Measurements from ENCODE around the gene PPFIA2. TPM values are rescaled to one million over a fixed set of nuclear protein-coding genes. Genes with fewer than 3 reads are reported as not detected.

PPFIA2 gene
- total RNA-seq, 2 experiments from 2014 or later: not detected

- Histone ChIP-seq H3K4me1 (ENCODE audit: insufficient read depth, low read length) (no peaks in the 10 kb centered on the region), H3K4me3 (ENCODE audit: low read length) (no peak overlapping the region), H3K27me3 (ENCODE audit: control insufficient read depth in 1 of 2, insufficient read depth in 2 of 2, low read length in 2 of 2) (no peaks in the 10 kb centered on the region), H3K27ac (ENCODE audit: low read depth in 1 of 2, low read length in 2 of 2) (no peak overlapping the region), H3K36me3 (ENCODE audit: insufficient read depth, low read length) (no peaks in the 10 kb centered on the region), H3K9me3 (ENCODE audit: control insufficient read depth in 1 of 2, insufficient read depth in 1 of 2, low read length in 2 of 2) (peaks cover 0 to 7% of the 10 kb centered on the region in 2 experiments)
- H3K36me3 Mint-ChIP-seq (ENCODE audit: low read depth): no peaks in the 10 kb centered on the region
- POLR2A ChIA-PET: no interaction called here
- no peak for TF ChIP-seq CTCF (IDR thresholded peaks at IDR 0.05)
- H3K9me3 Mint-ChIP-seq: peaks cover 5% of the 10 kb centered on the region
- H3K4me1 Mint-ChIP-seq (ENCODE audit: low read depth): no peaks in the 10 kb centered on the region
- CTCF ChIA-PET: no interaction called here
- H3K4me3 Mint-ChIP-seq: no peak overlapping the region
- H3K27me3 Mint-ChIP-seq: no peaks in the 10 kb centered on the region
- no peak overlapping the region for H3K27ac Mint-ChIP-seq
- ATAC-seq (ENCODE audit: poor library complexity): no peak
- DNase-seq: no peak
- intact Hi-C loops (cut with DNase I, micrococcal nuclease): no loop called here
These were observed 464.6 kb downstream of the PPFIA2 start for GRCh38 chr12:81294325-81295190.

GRCh38 chr12:81288651-81289050 lies 470.5 kb downstream of the PPFIA2 start:
- Mint-ChIP-seq H3K27me3 (no peaks in the 10 kb centered on the region), H3K4me1 (ENCODE audit: low read depth) (no peaks in the 10 kb centered on the region), H3K4me3 (no peak overlapping the region), H3K9me3 (peaks cover 2% of the 10 kb centered on the region), H3K36me3 (ENCODE audit: low read depth) (no peaks in the 10 kb centered on the region), H3K27ac (no peak overlapping the region)
- TF ChIP-seq CTCF (IDR thresholded peaks at IDR 0.05): no peak
- ChIA-PET CTCF (no interaction called here), POLR2A (no interaction called here)
- no peak overlapping the region for H3K27ac ChIP-seq (ENCODE audit: low read depth in 1 of 2, low read length in 2 of 2)
- H3K9me3 ChIP-seq (ENCODE audit: control insufficient read depth in 1 of 2, insufficient read depth in 1 of 2, low read length in 2 of 2): no peaks in the 10 kb centered on the region
- DNase-seq (no peak), ATAC-seq (ENCODE audit: poor library complexity) (no peak)
- H3K27me3 ChIP-seq (ENCODE audit: control insufficient read depth in 1 of 2, insufficient read depth in 2 of 2, low read length in 2 of 2): no peaks in the 10 kb centered on the region
- H3K36me3 ChIP-seq (ENCODE audit: insufficient read depth, low read length): no peaks in the 10 kb centered on the region
- H3K4me1 ChIP-seq (ENCODE audit: insufficient read depth, low read length): no peaks in the 10 kb centered on the region
- no peak overlapping the region for H3K4me3 ChIP-seq (ENCODE audit: low read length)
- intact Hi-C loops (cut with DNase I, micrococcal nuclease): no loop called here

GRCh38 chr12:81284137-81284536 lies 475.0 kb downstream of the PPFIA2 start:
- CTCF ChIA-PET: no interaction called here
- DNase-seq (no peak), ATAC-seq (ENCODE audit: poor library complexity) (no peak)
- intact Hi-C loops (cut with DNase I, micrococcal nuclease): no loop called here
- Mint-ChIP-seq H3K4me1 (ENCODE audit: low read depth) (no peaks in the 10 kb centered on the region), H3K4me3 (no peak overlapping the region), H3K27me3 (no peaks in the 10 kb centered on the region), H3K27ac (no peak overlapping the region), H3K9me3 (no peaks in the 10 kb centered on the region), H3K36me3 (ENCODE audit: low read depth) (no peaks in the 10 kb centered on the region)
- TF ChIP-seq CTCF (IDR thresholded peaks at IDR 0.05): no peak
- no peaks in the 10 kb centered on the region for H3K9me3 ChIP-seq (ENCODE audit: control insufficient read depth in 1 of 2, insufficient read depth in 1 of 2, low read length in 2 of 2)
- H3K4me3 ChIP-seq (ENCODE audit: low read length): no peak overlapping the region
- H3K36me3 ChIP-seq (ENCODE audit: insufficient read depth, low read length): no peaks in the 10 kb centered on the region
- H3K4me1 ChIP-seq (ENCODE audit: insufficient read depth, low read length): no peaks in the 10 kb centered on the region
- H3K27me3 ChIP-seq (ENCODE audit: control insufficient read depth in 1 of 2, insufficient read depth in 2 of 2, low read length in 2 of 2): no peaks in the 10 kb centered on the region
- POLR2A ChIA-PET: no interaction called here
- no peak overlapping the region for H3K27ac ChIP-seq (ENCODE audit: low read depth in 1 of 2, low read length in 2 of 2)
